ENCODE measurements around the gene MYO1D. TPM values are rescaled to one million over a fixed set of nuclear protein-coding genes. Genes with fewer than 3 reads are reported as not detected.

Gene MYO1D
- total RNA-seq, 4 donors from 2014 or later = 36.9 to 49.2 (median 39.5) TPM

- TF ChIP-seq CTCF (IDR thresholded peaks at IDR 0.05) = no peak
- ATAC-seq (ENCODE audit: low FRiP score) = no peak
- DNase-seq (ENCODE audit: low spot score) = no peak
These were observed 392.3 kb downstream of the MYO1D start for GRCh38 chr17:32484628-32485027.

GRCh38 chr17:32484041-32484461, 392.9 kb downstream of the MYO1D start:
- DNase-seq (ENCODE audit: low spot score) = no peak
- no peak for TF ChIP-seq CTCF (IDR thresholded peaks at IDR 0.05)
- no peak for ATAC-seq (ENCODE audit: low FRiP score)

GRCh38 chr17:32483451-32484019, 393.4 kb downstream of the MYO1D start:
- DNase-seq (ENCODE audit: low spot score) (no peak), ATAC-seq (ENCODE audit: low FRiP score) (peak; percentile 22)
- TF ChIP-seq CTCF (IDR thresholded peaks at IDR 0.05) = no peak

GRCh38 chr17:32482568-32483320, 394.2 kb downstream of the MYO1D start:
- no peak for TF ChIP-seq CTCF (IDR thresholded peaks at IDR 0.05)
- DNase-seq (ENCODE audit: low spot score) = no peak
- no peak for ATAC-seq (ENCODE audit: low FRiP score)

GRCh38 chr17:32481193-32481592, 395.7 kb downstream of the MYO1D start:
- DNase-seq (ENCODE audit: low spot score) (no peak), ATAC-seq (ENCODE audit: low FRiP score) (no peak)
- TF ChIP-seq CTCF (IDR thresholded peaks at IDR 0.05) = no peak

GRCh38 chr17:32479074-32479617, 397.8 kb downstream of the MYO1D start:
- DNase-seq (ENCODE audit: low spot score) (no peak), ATAC-seq (ENCODE audit: low FRiP score) (no peak)
- TF ChIP-seq CTCF (IDR thresholded peaks at IDR 0.05) = no peak

- no peak for TF ChIP-seq CTCF (IDR thresholded peaks at IDR 0.05)
- ATAC-seq (ENCODE audit: low FRiP score) (no peak), DNase-seq (ENCODE audit: low spot score) (no peak)
These were observed 399.7 kb downstream of the MYO1D start for GRCh38 chr17:32477220-32477619.

Data from omental fat pad (tissue), 4 donors.